ENCODE data around the gene KLC3. TPM values are rescaled to one million over a fixed set of nuclear protein-coding genes. Genes with fewer than 3 reads are reported as not detected.
A peak's percentile ranks its signal among the peaks of the same experiment; 100 is the strongest.

Gene KLC3
- total RNA-seq, 1 donor from 2014 or later, result not detected

DNA sequence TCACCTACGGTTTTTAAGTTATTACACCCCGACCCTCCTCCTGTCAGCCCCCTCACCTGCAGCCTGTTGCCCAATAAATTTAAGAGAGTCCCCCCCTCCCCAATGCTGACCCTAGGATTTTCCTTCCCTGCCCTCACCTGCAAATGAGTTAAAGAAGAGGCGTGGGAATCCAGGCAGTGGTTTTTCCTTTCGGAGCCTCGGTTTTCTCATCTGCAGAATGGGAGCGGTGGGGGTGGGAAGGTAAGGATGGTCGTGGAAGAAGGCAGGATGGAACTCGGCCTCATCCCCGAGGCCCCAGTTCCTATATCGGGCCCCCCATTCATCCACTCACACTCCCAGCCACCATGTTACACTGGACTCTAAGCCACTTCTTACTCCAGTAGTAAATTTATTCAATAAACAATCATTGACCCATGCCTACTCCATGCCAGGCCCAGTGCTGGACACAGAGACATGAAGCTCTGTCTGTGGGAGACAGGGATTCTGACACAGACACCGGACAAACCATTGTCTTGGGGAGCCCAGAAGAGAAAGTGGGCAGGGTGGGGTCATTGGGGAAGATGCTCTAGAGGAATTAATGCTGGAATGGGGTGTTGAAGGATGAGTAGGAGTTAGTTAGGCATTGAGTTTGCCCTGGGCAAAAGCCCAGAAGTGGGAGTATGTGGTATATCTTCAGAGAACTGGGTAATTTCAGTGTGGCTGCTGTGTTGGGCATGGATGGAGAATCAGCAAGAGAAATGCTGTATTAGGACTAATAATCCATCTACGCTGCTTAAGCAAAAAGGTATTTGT lies 37.1 kb upstream of the KLC3 start:
- TF ChIP-seq, protein P1, sequence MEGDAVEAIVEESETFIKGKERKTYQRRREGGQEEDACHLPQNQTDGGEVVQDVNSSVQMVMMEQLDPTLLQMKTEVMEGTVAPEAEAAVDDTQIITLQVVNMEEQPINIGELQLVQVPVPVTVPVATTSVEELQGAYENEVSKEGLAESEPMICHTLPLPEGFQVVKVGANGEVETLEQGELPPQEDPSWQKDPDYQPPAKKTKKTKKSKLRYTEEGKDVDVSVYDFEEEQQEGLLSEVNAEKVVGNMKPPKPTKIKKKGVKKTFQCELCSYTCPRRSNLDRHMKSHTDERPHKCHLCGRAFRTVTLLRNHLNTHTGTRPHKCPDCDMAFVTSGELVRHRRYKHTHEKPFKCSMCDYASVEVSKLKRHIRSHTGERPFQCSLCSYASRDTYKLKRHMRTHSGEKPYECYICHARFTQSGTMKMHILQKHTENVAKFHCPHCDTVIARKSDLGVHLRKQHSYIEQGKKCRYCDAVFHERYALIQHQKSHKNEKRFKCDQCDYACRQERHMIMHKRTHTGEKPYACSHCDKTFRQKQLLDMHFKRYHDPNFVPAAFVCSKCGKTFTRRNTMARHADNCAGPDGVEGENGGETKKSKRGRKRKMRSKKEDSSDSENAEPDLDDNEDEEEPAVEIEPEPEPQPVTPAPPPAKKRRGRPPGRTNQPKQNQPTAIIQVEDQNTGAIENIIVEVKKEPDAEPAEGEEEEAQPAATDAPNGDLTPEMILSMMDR (conservative IDR thresholded peaks at IDR 0.05), result no peak
- Mint-ChIP-seq H3K27me3 (ENCODE audit: low read depth) (peaks cover 13% of the 10 kb centered on the region), H3K36me3 (ENCODE audit: low read depth) (peaks cover 13% of the 10 kb centered on the region), H3K4me1 (no peaks in the 10 kb centered on the region), H3K4me3 (no peak overlapping the region), H3K27ac (ENCODE audit: unreplicated experiment) (peak overlapping the region; percentile 67), H3K9me3 (no peaks in the 10 kb centered on the region)
- no peak for DNase-seq (ENCODE audit: low read depth, low spot score)

DNA sequence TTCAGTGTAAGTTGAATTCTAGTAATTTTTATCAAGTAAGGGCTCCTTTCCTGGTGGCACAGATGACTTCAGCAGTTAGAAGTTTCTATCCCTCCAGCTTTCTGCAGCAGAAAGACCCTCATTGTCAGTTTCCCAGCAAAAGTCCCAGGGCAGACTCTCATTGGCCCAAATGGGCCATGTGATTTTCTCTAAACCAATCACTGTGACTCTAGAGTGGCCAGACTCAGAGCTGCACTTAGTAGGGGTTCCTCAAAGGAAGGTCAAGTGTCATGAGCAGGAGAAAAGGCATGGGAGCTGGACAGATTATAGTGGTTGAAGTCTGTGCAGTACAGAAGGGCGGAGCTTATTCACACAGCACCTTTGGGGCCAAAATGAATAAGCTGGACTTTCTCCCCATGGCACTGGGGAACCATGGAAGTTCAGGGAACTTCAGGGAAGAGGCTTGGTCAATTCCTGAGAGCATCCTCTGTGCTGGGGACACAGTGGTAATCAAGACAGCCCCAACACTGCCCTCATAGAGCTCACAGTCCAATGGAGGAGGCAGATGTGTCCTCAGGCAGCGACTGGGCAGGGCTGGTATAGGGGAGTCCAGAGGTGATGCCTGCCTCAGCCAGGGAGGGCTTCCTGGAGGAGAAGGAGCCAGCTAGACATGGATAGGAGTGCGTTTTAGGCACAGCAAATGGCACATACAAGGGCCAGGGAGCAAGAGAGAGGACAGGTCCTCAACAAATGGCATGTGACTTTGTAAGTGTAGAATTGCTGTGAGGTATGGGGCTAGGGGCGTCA lies 36.2 kb upstream of the KLC3 start:
- Mint-ChIP-seq H3K4me3 (no peak overlapping the region), H3K27ac (ENCODE audit: unreplicated experiment) (no peak overlapping the region), H3K9me3 (no peaks in the 10 kb centered on the region), H3K4me1 (no peaks in the 10 kb centered on the region), H3K27me3 (ENCODE audit: low read depth) (peaks cover 13% of the 10 kb centered on the region), H3K36me3 (ENCODE audit: low read depth) (peaks cover 10% of the 10 kb centered on the region)
- no peak for DNase-seq (ENCODE audit: low read depth, low spot score)
- TF ChIP-seq, protein P1 (conservative IDR thresholded peaks at IDR 0.05), result no peak

DNA sequence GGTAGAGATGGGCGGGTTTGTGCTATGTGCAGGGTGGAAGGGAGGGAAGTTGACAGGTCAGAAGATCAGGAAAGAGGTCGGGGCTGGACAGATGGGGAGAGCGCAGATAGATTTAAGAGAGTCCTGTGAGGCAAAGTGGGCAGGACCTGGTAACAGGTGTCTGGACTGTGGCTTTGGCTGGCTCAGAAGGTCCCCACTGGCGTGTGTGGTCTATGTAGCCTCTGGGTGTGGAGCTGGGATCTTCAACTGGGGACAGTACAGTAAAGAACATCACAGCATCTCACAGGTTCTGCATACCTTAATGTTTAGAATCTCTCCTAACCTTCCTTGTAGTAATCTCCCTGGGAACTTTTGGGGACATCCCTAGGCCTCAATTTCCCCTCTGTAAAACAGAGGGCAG lies 35.5 kb upstream of the KLC3 start:
- H3K4me3 Mint-ChIP-seq, result no peak overlapping the region

DNA sequence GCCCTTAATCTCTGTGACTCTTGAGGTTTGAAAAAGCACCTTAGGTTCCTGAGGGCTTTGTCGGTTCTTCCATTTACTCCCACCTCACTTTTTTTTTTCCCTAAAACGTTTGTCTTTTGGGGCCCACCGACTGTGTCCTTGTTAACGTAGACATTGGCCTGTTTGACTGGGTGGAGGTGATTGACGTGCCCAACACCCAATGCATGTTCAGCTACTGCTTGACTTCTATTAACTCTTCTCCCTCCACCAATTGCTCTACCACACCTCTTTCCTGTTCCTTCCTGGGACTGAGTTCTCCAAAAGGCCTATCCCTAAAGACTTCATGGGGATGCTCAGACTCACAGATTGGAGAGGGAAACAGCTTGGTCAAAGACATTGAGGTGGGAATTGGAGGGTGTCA lies 35.1 kb upstream of the KLC3 start:
- H3K4me1 Mint-ChIP-seq, result no peaks in the 10 kb centered on the region
- H3K27ac Mint-ChIP-seq (ENCODE audit: unreplicated experiment), result no peak overlapping the region
- H3K9me3 Mint-ChIP-seq, result no peaks in the 10 kb centered on the region
- no peak for DNase-seq (ENCODE audit: low read depth, low spot score)
- H3K36me3 Mint-ChIP-seq (ENCODE audit: low read depth), result peaks cover 5% of the 10 kb centered on the region
- H3K4me3 Mint-ChIP-seq, result no peak overlapping the region
- peaks cover 13% of the 10 kb centered on the region for H3K27me3 Mint-ChIP-seq (ENCODE audit: low read depth)
- TF ChIP-seq, protein P1 (conservative IDR thresholded peaks at IDR 0.05), result no peak

More for the DNA sequence above, 35.5 kb upstream of the KLC3 start:
- Mint-ChIP-seq H3K9me3 (no peaks in the 10 kb centered on the region), H3K27ac (ENCODE audit: unreplicated experiment) (no peak overlapping the region), H3K36me3 (ENCODE audit: low read depth) (peaks cover 8% of the 10 kb centered on the region), H3K27me3 (ENCODE audit: low read depth) (peaks cover 13% of the 10 kb centered on the region), H3K4me1 (no peaks in the 10 kb centered on the region)
- TF ChIP-seq, protein P1 (conservative IDR thresholded peaks at IDR 0.05), result no peak
- DNase-seq (ENCODE audit: low read depth, low spot score), result no peak

DNA sequence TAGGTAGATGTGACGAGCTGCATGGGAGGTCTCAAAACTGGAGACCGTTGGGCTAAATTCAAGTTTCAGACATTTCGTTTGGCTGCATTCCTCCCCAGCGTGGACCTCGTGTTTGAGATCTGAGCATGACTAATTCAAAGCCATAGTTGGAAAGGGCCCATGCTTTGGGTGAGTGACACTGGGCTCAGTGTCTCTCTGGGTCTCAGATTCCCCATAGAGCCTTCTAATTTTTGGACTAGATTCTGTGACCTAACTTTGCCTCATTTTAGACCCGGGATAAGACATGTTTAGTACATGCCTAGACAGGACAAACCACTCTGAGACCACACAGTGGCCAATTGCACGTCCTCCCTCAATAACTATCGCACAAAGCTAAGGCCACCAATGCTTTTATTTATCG lies 34.5 kb upstream of the KLC3 start:
- Mint-ChIP-seq H3K27ac (ENCODE audit: unreplicated experiment) (no peak overlapping the region), H3K27me3 (ENCODE audit: low read depth) (peaks cover 13% of the 10 kb centered on the region), H3K4me1 (no peaks in the 10 kb centered on the region), H3K36me3 (ENCODE audit: low read depth) (no peaks in the 10 kb centered on the region), H3K4me3 (no peak overlapping the region), H3K9me3 (no peaks in the 10 kb centered on the region)
- TF ChIP-seq, protein P1 (conservative IDR thresholded peaks at IDR 0.05), result no peak
- no peak for DNase-seq (ENCODE audit: low read depth, low spot score)
